ENCODE results near the gene PRKACB.

PRKACB gene

GRCh38 chr1:84259376-84259775 is 115.3 kb downstream of the PRKACB start:
- Histone ChIP-seq H3K36me3 (no peaks in the 10 kb centered on the region), H3K9me3 (no peaks in the 10 kb centered on the region), H3K4me1 (peaks cover 0 to 21% (median 5%) of the 10 kb centered on the region in 4 donors), H3K4me3 (no peak overlapping the region), H3K27ac (no peak overlapping the region), H3K27me3 (no peaks in the 10 kb centered on the region)
- DNase-seq = no peak
- intact Hi-C loops (cut with DNase I; ENCODE audit: low total_unique reads) = no loop called here
- TF ChIP-seq, protein P1, sequence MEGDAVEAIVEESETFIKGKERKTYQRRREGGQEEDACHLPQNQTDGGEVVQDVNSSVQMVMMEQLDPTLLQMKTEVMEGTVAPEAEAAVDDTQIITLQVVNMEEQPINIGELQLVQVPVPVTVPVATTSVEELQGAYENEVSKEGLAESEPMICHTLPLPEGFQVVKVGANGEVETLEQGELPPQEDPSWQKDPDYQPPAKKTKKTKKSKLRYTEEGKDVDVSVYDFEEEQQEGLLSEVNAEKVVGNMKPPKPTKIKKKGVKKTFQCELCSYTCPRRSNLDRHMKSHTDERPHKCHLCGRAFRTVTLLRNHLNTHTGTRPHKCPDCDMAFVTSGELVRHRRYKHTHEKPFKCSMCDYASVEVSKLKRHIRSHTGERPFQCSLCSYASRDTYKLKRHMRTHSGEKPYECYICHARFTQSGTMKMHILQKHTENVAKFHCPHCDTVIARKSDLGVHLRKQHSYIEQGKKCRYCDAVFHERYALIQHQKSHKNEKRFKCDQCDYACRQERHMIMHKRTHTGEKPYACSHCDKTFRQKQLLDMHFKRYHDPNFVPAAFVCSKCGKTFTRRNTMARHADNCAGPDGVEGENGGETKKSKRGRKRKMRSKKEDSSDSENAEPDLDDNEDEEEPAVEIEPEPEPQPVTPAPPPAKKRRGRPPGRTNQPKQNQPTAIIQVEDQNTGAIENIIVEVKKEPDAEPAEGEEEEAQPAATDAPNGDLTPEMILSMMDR (IDR thresholded peaks at IDR 0.05) = no peak

DNA sequence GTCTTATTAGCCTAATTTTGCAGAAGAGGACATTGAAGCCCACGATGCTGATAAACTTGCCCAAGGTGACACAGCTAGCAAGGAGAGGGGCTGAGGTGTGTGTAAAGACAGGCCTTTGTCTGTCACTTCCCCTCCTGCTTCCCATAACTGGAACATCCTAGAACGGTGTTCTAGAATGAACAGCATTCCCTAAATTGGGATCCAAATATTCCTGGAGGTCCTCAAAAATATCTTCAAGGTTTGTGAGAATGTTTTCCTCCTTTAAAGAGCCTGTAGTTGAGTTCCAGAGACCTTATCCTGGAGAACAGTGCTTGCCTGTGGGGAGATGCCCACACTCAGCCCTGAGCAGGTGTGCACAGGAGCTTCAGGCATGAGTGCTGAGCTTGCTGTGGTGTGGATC is 115.9 kb downstream of the PRKACB start:
- TF ChIP-seq, protein P1 (IDR thresholded peaks at IDR 0.05) = no peak
- intact Hi-C loops (cut with DNase I; ENCODE audit: low total_unique reads) = no loop called here
- DNase-seq = no peak
- H3K9me3 ChIP-seq = no peaks in the 10 kb centered on the region
- H3K27me3 ChIP-seq = no peaks in the 10 kb centered on the region
- no peak overlapping the region for H3K27ac ChIP-seq
- H3K36me3 ChIP-seq = no peaks in the 10 kb centered on the region
- peaks cover 0 to 15% (median 2%) of the 10 kb centered on the region in 4 donors for H3K4me1 ChIP-seq
- H3K4me3 ChIP-seq = no peak overlapping the region

DNA sequence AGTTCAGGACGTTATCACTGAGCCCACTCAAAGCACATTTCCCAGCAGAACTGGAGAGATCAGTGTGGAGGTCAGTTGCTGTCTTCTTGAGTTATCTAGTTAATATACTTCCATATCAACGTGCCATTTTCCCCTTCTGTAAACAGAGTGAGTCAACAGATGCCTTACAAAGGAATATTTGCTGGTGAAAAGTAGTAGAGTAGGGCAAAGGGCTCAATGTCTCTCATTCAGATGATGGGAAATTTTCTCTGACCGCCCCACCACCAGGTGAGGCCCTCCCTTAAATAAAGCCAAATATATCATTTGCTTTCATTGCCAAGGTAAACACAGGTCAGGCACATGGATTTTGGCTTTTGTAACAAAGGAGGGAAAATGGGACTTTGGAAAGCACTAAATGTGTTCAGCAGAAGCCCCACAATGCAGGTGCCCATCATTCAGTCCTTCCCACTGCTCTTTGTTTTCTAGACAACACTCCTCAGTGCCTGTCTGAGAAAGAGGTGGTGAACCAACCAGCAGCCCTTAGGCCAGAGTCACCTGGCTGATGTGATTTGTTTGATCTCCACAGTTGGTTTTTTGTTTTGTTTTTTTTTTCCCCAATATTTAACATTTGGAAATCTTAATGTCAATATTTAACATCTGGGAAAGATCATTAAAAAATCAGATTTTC is 116.9 kb downstream of the PRKACB start:
- no peak for DNase-seq
- H3K27me3 ChIP-seq = no peaks in the 10 kb centered on the region
- H3K9me3 ChIP-seq = no peaks in the 10 kb centered on the region
- H3K36me3 ChIP-seq = no peaks in the 10 kb centered on the region
- intact Hi-C loops (cut with DNase I; ENCODE audit: low total_unique reads) = no loop called here
- H3K27ac ChIP-seq = no peak overlapping the region
- peaks cover 0 to 5% (median 0%) of the 10 kb centered on the region in 4 donors for H3K4me1 ChIP-seq
- H3K4me3 ChIP-seq = no peak overlapping the region
- TF ChIP-seq, protein P1 (IDR thresholded peaks at IDR 0.05) = no peak

GRCh38 chr1:84264961-84265360 is 120.9 kb downstream of the PRKACB start:
- Histone ChIP-seq H3K9me3 (no peaks in the 10 kb centered on the region), H3K27ac (no peak overlapping the region), H3K4me3 (no peak overlapping the region), H3K4me1 (no peaks in the 10 kb centered on the region), H3K36me3 (no peaks in the 10 kb centered on the region), H3K27me3 (no peaks in the 10 kb centered on the region)
- DNase-seq = no peak
- TF ChIP-seq, protein P1 (IDR thresholded peaks at IDR 0.05) = no peak
- intact Hi-C loops (cut with DNase I; ENCODE audit: low total_unique reads) = no loop called here

GRCh38 chr1:84265867-84266266 is 121.8 kb downstream of the PRKACB start:
- no peak overlapping the region for H3K27ac ChIP-seq
- TF ChIP-seq, protein P1 (IDR thresholded peaks at IDR 0.05) = no peak
- intact Hi-C loops (cut with DNase I; ENCODE audit: low total_unique reads) = no loop called here
- no peak overlapping the region for H3K4me3 ChIP-seq
- H3K4me1 ChIP-seq = no peaks in the 10 kb centered on the region
- DNase-seq = no peak
- H3K27me3 ChIP-seq = no peaks in the 10 kb centered on the region
- no peaks in the 10 kb centered on the region for H3K36me3 ChIP-seq
- H3K9me3 ChIP-seq = no peaks in the 10 kb centered on the region

- Histone ChIP-seq H3K27me3 (no peaks in the 10 kb centered on the region), H3K4me3 (no peak overlapping the region), H3K36me3 (no peaks in the 10 kb centered on the region), H3K27ac (no peak overlapping the region), H3K9me3 (no peaks in the 10 kb centered on the region), H3K4me1 (no peaks in the 10 kb centered on the region)
- intact Hi-C loops (cut with DNase I; ENCODE audit: low total_unique reads) = no loop called here
- DNase-seq = no peak
- TF ChIP-seq, protein P1 (IDR thresholded peaks at IDR 0.05) = no peak
Measured at GRCh38 chr1:84266748-84267147, 122.7 kb downstream of the PRKACB start.
